IMR-90 (cell line): ENCODE measurements around the gene TICAM2.

Experiments used
- CTCF ChIP-seq: conservative IDR thresholded peaks from 2 replicates; pipeline ENCODE4 v1.5.1; 2012; ENCODE audit warnings: mild to moderate bottlenecking, low read depth, low read length, improper control_type of control experiment
- MXI1 ChIP-seq: IDR thresholded peaks from 2 replicates; pipeline ENCODE4 v1.6.1; 2012; ENCODE audit warnings: low read depth, mild to moderate bottlenecking, low read length, moderate library complexity, borderline replicate concordance
- POLR2A ChIP-seq: IDR thresholded peaks from 2 replicates; pipeline ENCODE4 v1.6.1; 2012; ENCODE audit warnings: mild to moderate bottlenecking, low read depth, low read length
- RAD21 ChIP-seq: IDR thresholded peaks from 2 replicates; pipeline ENCODE4 v1.6.1; 2012; ENCODE audit warnings: low read length, improper control_type of control experiment
- RFX5 ChIP-seq: IDR thresholded peaks from 2 replicates; pipeline ENCODE4 v1.8.0; 2012; ENCODE audit warnings: low read depth, mild to moderate bottlenecking, low read length, moderate library complexity
- USF2 ChIP-seq: fragments of 150-350 bp; IDR thresholded peaks from 2 replicates; pipeline ENCODE4 v1.6.1; 2017; ENCODE audit warnings: mild to moderate bottlenecking, antibody characterized with exemption, low read length, low read depth

GRCh38 chr5:115541611-115542010 lies 60.7 kb downstream of the TICAM2 start:
- TF ChIP-seq MXI1 (no peak), CTCF (no peak), POLR2A (no peak), RAD21 (no peak), USF2 (no peak), RFX5 (no peak)
